Lower leg skin (tissue), 4 donors: ENCODE results near the gene FGF22. TPM values are rescaled to one million over a fixed set of nuclear protein-coding genes. Genes with fewer than 3 reads are reported as not detected.

Experiments used
- DNase-seq, 2 donors: peaks; one replicate each; pipeline ENCODE4 v3.0.0-alpha.2; 2019; ENCODE audit warnings: low spot score in 2 of 2
- H3K4me3 ChIP-seq: fragments of 200-600 bp; sonication (generic); 2 replicates; pipeline ENCODE4 v1.5.1; 2017; ENCODE audit warnings: mild to moderate bottlenecking, low read depth; ENCODE audit not compliant: poor library complexity, severe bottlenecking
- CTCF ChIP-seq, 3 donors: fragments of 450-650 bp; IDR thresholded peaks; one replicate each; pipeline ENCODE4 v1.5.1; 2016; ENCODE audit warnings: antibody characterized with exemption in 3 of 3, mild to moderate bottlenecking in 3 of 3, moderate library complexity in 2 of 3
- POLR2A ChIP-seq, 2 donors: fragments of 450-650 bp; IDR thresholded peaks; one replicate each; pipeline ENCODE4 v1.6.1; 2016 to 2017; ENCODE audit warnings: antibody characterized with exemption in 2 of 2, mild to moderate bottlenecking in 1 of 2, moderate library complexity in 1 of 2
- WGBS, 2 donors: methylation state at CpG; one replicate each; pipeline ENCODE4 v1.1.5; 2018; 5-methylcytosine and 5-hydroxymethylcytosine counted together
- intact Hi-C: fragments of 100-400 bp; cut with DNase I; formaldehyde crosslinking; loops from one replicate; pipeline ENCODE4 v1.15.0; 2023; ENCODE audit warnings: low total_unique reads
- total RNA-seq, 4 donors: library from RNA; depleted of rRNA; stranded (reverse); fragments of >200 nt; gene quantifications; one replicate each; pipeline ENCODE4 v1.1.0, GENCODE V29; 2016

Gene FGF22
- total RNA-seq, 4 donors from 2014 or later: 16.1 to 41.8 (median 25.6) TPM

- DNase-seq: no peak
- WGBS, 2 donors: 76 to 83% methylated on average over 18 of the region's 18 CpGs
- intact Hi-C loops: no loop called here
- TF ChIP-seq POLR2A (IDR thresholded peaks at IDR 0.05) (no peak), CTCF (IDR thresholded peaks at IDR 0.05) (no peak)
- no peak overlapping the region for H3K4me3 ChIP-seq
Measured at GRCh38 chr19:593055-593454, 46.6 kb upstream of the FGF22 start.

GRCh38 chr19:593505-593904, 46.2 kb upstream of the FGF22 start:
- TF ChIP-seq POLR2A (IDR thresholded peaks at IDR 0.05): no peak
- no peak for TF ChIP-seq CTCF (IDR thresholded peaks at IDR 0.05)
- intact Hi-C loops: no loop called here
- no peak overlapping the region for H3K4me3 ChIP-seq
- DNase-seq: no peak
- WGBS, 2 donors: 45 to 50% methylated on average over 9 of the region's 9 CpGs

- H3K4me3 ChIP-seq: no peak overlapping the region
- WGBS, 2 donors: 68 to 71% methylated on average over 23 to 24 of the region's 24 CpGs
- intact Hi-C loops: no loop called here
- TF ChIP-seq POLR2A (IDR thresholded peaks at IDR 0.05) (no peak), CTCF (IDR thresholded peaks at IDR 0.05) (no peak)
- DNase-seq: no peak
Measured at GRCh38 chr19:594265-594870, 45.3 kb upstream of the FGF22 start.

GRCh38 chr19:595326-596262, 44.1 kb upstream of the FGF22 start:
- no peak overlapping the region for H3K4me3 ChIP-seq
- 72% methylated on average over 40 to 42 of the region's 42 CpGs for WGBS, 2 donors
- no peak for TF ChIP-seq POLR2A (IDR thresholded peaks at IDR 0.05)
- TF ChIP-seq CTCF (IDR thresholded peaks at IDR 0.05): no peak
- intact Hi-C loops: no loop called here
- DNase-seq: no peak

GRCh38 chr19:596263-596655, 43.4 kb upstream of the FGF22 start:
- no peak overlapping the region for H3K4me3 ChIP-seq
- no peak for DNase-seq
- intact Hi-C loops: no loop called here
- 83 to 86% methylated on average over 16 of the region's 16 CpGs for WGBS, 2 donors
- TF ChIP-seq CTCF (IDR thresholded peaks at IDR 0.05) (no peak), POLR2A (IDR thresholded peaks at IDR 0.05) (no peak)
